ENCODE measurements around the gene ARSB.

DNA sequence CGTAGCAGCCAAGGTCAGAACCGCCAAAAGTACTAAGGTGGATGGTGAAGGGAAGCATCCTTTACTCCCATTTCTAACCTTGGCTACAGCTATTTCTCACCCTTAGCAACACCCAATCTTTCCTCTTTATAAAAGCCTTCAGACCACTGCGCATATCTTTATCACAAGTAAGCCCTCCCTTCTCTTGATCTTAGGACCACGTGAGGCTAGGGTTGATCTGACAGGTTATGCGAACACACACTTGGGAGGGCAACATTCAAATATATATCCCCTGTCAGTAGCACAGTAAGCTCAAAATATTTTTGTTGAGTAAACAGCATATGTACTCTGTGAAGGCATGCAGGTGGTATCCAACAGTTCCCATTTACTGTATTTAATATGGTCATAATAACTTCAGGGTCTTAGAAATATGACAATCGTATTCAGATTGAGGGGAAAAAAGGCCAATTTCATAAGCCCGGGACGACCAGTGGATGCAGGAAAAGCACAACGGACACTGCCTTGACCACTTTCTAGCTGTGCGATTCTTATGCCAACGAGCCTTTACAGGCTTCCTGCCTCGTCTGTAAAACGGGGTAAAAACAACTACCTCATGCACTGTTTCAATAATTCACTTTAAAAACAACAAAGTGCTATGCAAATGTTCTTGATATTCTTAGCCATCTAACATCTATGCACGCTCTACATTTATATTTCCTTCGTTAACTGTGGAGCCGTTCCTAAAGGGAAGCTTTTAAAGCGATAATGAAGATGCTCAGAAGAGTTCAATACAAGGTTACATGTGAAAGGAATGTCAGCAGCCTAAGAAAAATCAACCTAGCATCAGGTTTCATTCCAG, 1.3 kb downstream of the ARSB start:
- TF ChIP-seq POLR2A (IDR thresholded peaks at IDR 0.05) (no peak), EP300 (IDR thresholded peaks at IDR 0.05) (no peak)
- TF ChIP-seq, protein P1, sequence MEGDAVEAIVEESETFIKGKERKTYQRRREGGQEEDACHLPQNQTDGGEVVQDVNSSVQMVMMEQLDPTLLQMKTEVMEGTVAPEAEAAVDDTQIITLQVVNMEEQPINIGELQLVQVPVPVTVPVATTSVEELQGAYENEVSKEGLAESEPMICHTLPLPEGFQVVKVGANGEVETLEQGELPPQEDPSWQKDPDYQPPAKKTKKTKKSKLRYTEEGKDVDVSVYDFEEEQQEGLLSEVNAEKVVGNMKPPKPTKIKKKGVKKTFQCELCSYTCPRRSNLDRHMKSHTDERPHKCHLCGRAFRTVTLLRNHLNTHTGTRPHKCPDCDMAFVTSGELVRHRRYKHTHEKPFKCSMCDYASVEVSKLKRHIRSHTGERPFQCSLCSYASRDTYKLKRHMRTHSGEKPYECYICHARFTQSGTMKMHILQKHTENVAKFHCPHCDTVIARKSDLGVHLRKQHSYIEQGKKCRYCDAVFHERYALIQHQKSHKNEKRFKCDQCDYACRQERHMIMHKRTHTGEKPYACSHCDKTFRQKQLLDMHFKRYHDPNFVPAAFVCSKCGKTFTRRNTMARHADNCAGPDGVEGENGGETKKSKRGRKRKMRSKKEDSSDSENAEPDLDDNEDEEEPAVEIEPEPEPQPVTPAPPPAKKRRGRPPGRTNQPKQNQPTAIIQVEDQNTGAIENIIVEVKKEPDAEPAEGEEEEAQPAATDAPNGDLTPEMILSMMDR (IDR thresholded peaks at IDR 0.05), result no peak
